IMR-90 (cell line): Measurements from ENCODE around the gene HTR3E. TPM values are rescaled to one million over a fixed set of nuclear protein-coding genes. Genes with fewer than 3 reads are reported as not detected.
"Not testable (repeated sequence)": the region's sequence is repeated elsewhere in the genome, so short reads cannot be mapped to it uniquely, and the experiment has no call there.

ENCODE experiments used
- ATAC-seq: fragments of 200-7000 bp; cut with Tn5 transposase; 2 replicates; pipeline ENCODE4 v1.9.1; 2020; ENCODE audit warnings: low read depth, mild to moderate bottlenecking, moderate library complexity
- BruUV-seq: library from RNA; stranded (reverse); fragments of 400-500 nt; replicated peaks from 2 replicates; lab custom pipeline; 2021; lab: Mats Ljungman, UMichigan
- CTCF ChIA-PET: fragments of 300-600 bp; formaldehyde crosslinking; extraction: SDS; loops from one replicate; lab custom pipeline; 2021; ENCODE audit warnings: antibody characterized with exemption; lab: Yijun Ruan, JAX
- POLR2A ChIA-PET: fragments of 300-600 bp; sonication (Branson Sonifier 250); formaldehyde crosslinking; loops from one replicate; lab custom pipeline; 2022; ENCODE audit warnings: antibody characterized with exemption; ENCODE audit not compliant: unreplicated experiment; lab: Charles Lee
- DNase-seq: peaks from one replicate; pipeline ENCODE4 v3.0.0; 2013
- H2AFZ ChIP-seq: replicated peaks from 2 replicates; pipeline ENCODE3; 2013; ENCODE audit warnings: low read length, mild to moderate bottlenecking; ENCODE audit not compliant: poor library complexity
- H2AK5ac ChIP-seq: 2 replicates; pipeline ENCODE4 v1.6.1; 2013; ENCODE audit warnings: low read depth, low read length, inconsistent platforms
- H2AK9ac ChIP-seq: replicated peaks from 2 replicates; pipeline ENCODE3; 2013; ENCODE audit warnings: mild to moderate bottlenecking, low read depth, low read length, moderate library complexity; ENCODE audit not compliant: poor library complexity
- H2BK120ac ChIP-seq: 2 replicates; pipeline ENCODE4 v1.6.1; 2013; ENCODE audit warnings: low read depth, low read length, inconsistent platforms
- H2BK15ac ChIP-seq: 3 replicates; pipeline ENCODE4 v1.6.1; 2013; ENCODE audit warnings: low read depth, low read length, inconsistent platforms
- H2BK20ac ChIP-seq: 2 replicates; pipeline ENCODE4 v1.6.1; 2013; ENCODE audit warnings: low read depth, mild to moderate bottlenecking, inconsistent platforms, low read length, moderate library complexity
- H2BK5ac ChIP-seq: 2 replicates; pipeline ENCODE4 v1.6.1; 2013; ENCODE audit warnings: mild to moderate bottlenecking, low read depth, low read length, inconsistent platforms; ENCODE audit not compliant: poor library complexity, severe bottlenecking
- H3K14ac ChIP-seq: replicated peaks from 2 replicates; pipeline ENCODE4 v1.6.1; 2013; ENCODE audit warnings: low read depth, low read length, inconsistent platforms
- H3K18ac ChIP-seq: 2 replicates; pipeline ENCODE4 v1.6.1; 2013; ENCODE audit warnings: low read depth, low read length, control low read depth
- H3K23ac ChIP-seq: 2 replicates; pipeline ENCODE4 v1.6.1; 2013; ENCODE audit warnings: low read depth, low read length, inconsistent platforms
- H3K27ac ChIP-seq: 2 replicates; pipeline ENCODE4 v1.5.1; 2013; ENCODE audit warnings: mild to moderate bottlenecking, control low read depth, low read length; ENCODE audit not compliant: insufficient read depth
- H3K27me3 ChIP-seq: 2 replicates; pipeline ENCODE4 v1.6.1; 2013; ENCODE audit warnings: low read length; ENCODE audit not compliant: control insufficient read depth, insufficient read depth
- H3K36me3 ChIP-seq: 2 replicates; pipeline ENCODE4 v1.6.1; 2013; ENCODE audit warnings: low read length, mixed read lengths; ENCODE audit not compliant: control insufficient read depth, insufficient read depth
- H3K4ac ChIP-seq: 2 replicates; pipeline ENCODE4 v1.6.1; 2013; ENCODE audit warnings: low read depth, low read length, inconsistent platforms
- H3K4me1 ChIP-seq: 2 replicates; pipeline ENCODE4 v1.6.1; 2013; ENCODE audit warnings: low read length, mixed read lengths; ENCODE audit not compliant: control insufficient read depth, insufficient read depth
- H3K4me2 ChIP-seq: 2 replicates; pipeline ENCODE4 v1.6.1; 2013; ENCODE audit warnings: low read depth, mild to moderate bottlenecking, control low read depth, low read length, moderate library complexity
- H3K4me3 ChIP-seq: 2 replicates; pipeline ENCODE4 v1.5.1; 2013; ENCODE audit warnings: low read depth, mild to moderate bottlenecking, control low read depth, low read length, moderate library complexity; ENCODE audit not compliant: insufficient read depth
- H3K56ac ChIP-seq: 2 replicates; pipeline ENCODE4 v1.6.1; 2013; ENCODE audit warnings: low read length, inconsistent platforms; ENCODE audit not compliant: insufficient read depth; ENCODE audit errors: extremely low read depth
- H3K79me1 ChIP-seq, 2 experiments: 2 replicates each; pipeline ENCODE4 v1.6.1; 2013; ENCODE audit warnings: low read length in 2 of 2, inconsistent platforms in 1 of 2, low read depth in 1 of 2
- H3K9ac ChIP-seq: 2 replicates; pipeline ENCODE4 v1.6.1; 2013; ENCODE audit warnings: low read depth, low read length, control low read depth
- H3K9me1 ChIP-seq: 2 replicates; pipeline ENCODE4 v1.6.1; 2013; ENCODE audit warnings: low read length, inconsistent platforms; ENCODE audit not compliant: insufficient read depth
- H3K9me3 ChIP-seq: 2 replicates; pipeline ENCODE4 v1.6.1; 2013; ENCODE audit warnings: low read length; ENCODE audit not compliant: control insufficient read depth, insufficient read depth
- H4K20me1 ChIP-seq: 2 replicates; pipeline ENCODE4 v1.6.1; 2013; ENCODE audit warnings: low read length, inconsistent platforms; ENCODE audit not compliant: insufficient read depth
- H4K5ac ChIP-seq: 2 replicates; pipeline ENCODE4 v1.6.1; 2013; ENCODE audit warnings: mild to moderate bottlenecking, low read depth, low read length, control low read depth
- H4K8ac ChIP-seq, 2 experiments: 2 replicates each; pipeline ENCODE4 v1.6.1; 2013; ENCODE audit warnings: low read depth in 2 of 2, low read length in 2 of 2, control low read depth in 1 of 2, inconsistent platforms in 1 of 2
- H4K91ac ChIP-seq: 2 replicates; pipeline ENCODE4 v1.6.1; 2013; ENCODE audit warnings: low read depth, low read length, inconsistent platforms; ENCODE audit not compliant: insufficient read depth
- WGBS, 2 experiments: methylation state at CpG; one replicate each; pipeline versions ENCODE4 v1.1.5 to v1.1.7; 2013; ENCODE audit warnings: missing lambda C conversion rate in 2 of 2; ENCODE audit not compliant: insufficient read length in 1 of 2; ENCODE audit errors: extremely low coverage in 2 of 2; 5-methylcytosine and 5-hydroxymethylcytosine counted together
- dilution Hi-C: fragments of 300-500 bp; cut with HindIII; formaldehyde crosslinking; loops from one replicate; pipeline ENCODE4 v1.14.3; 2018; ENCODE audit warnings: low sequenced_read_pairs; ENCODE audit not compliant: unreplicated experiment
- in situ Hi-C: fragments of 300-500 bp; cut with MboI; formaldehyde crosslinking; loops from 3 replicates; pipeline ENCODE4 v1.14.3; 2019; ENCODE audit warnings: low sequenced_read_pairs, inconsistent platforms, mixed read lengths
- intact Hi-C: fragments of 100-400 bp; cut with micrococcal nuclease; formaldehyde crosslinking; loops from 2 replicates; pipeline ENCODE4 v1.10.0; 2022
- polyA plus RNA-seq, 3 experiments: library from polyadenylated mRNA; depleted of rRNA; stranded (reverse); fragments of >200 nt; gene quantifications; 2 replicates each; pipeline ENCODE4 v1.2.3, GENCODE V29; 2012; ENCODE audit warnings: low replicate concordance in 1 of 3
- total RNA-seq: library from RNA; depleted of rRNA; stranded (reverse); fragments of >200 nt; gene quantifications from 2 replicates; pipeline ENCODE4 v1.2.3, GENCODE V29; 2012

HTR3E gene
- total and polyA plus RNA-seq, 2 of the 4 experiments (the other 2 are of a cell fraction) = not detected

DNA sequence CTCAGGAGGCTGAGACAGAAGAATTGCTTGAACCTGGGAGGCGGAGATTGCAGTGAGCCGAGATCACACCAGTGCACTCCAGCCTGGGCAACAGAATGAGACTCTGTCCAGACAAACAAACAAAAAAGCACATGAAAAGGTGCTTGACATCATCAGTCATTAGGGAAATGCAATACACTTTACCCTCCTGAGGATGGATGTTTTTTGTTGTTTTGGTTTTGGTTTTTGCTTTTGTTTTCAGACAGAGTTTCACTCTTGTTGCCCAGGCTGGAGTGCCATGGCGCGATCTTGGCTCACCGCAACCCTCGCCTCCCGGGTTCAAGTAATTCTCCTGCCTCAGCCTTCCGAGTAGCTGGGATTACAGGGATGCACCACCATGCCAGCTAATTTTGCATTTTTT is 24.2 kb downstream of the HTR3E start:
- H3K9me3 ChIP-seq, H3K4ac ChIP-seq, H3K4me2 ChIP-seq, intact Hi-C loops, CTCF ChIA-PET, POLR2A ChIA-PET, H2AK5ac ChIP-seq, H3K56ac ChIP-seq, H4K8ac ChIP-seq, DNase-seq, H4K5ac ChIP-seq, in situ Hi-C loops, ATAC-seq, H3K27ac ChIP-seq, H3K79me1 ChIP-seq, H3K27me3 ChIP-seq, H3K4me3 ChIP-seq, H3K18ac ChIP-seq, H3K4me1 ChIP-seq, H2BK5ac ChIP-seq, BruUV-seq, H2AK9ac ChIP-seq, H2AFZ ChIP-seq, H3K14ac ChIP-seq, H4K20me1 ChIP-seq, H3K9ac ChIP-seq, H2BK20ac ChIP-seq, H3K23ac ChIP-seq, H2BK15ac ChIP-seq, H4K91ac ChIP-seq, H3K36me3 ChIP-seq, H3K9me1 ChIP-seq, H2BK120ac ChIP-seq, dilution Hi-C loops: not testable (repeated sequence)
- no CpG with 5 or more reads among the region's 8 CpGs for WGBS, 2 experiments
